CD4-positive, alpha-beta memory T cell (primary cell): ENCODE results near the gene AVEN. TPM values are rescaled to one million over a fixed set of nuclear protein-coding genes. Genes with fewer than 3 reads are reported as not detected.
"Not testable (repeated sequence)": the region's sequence is repeated elsewhere in the genome, so short reads cannot be mapped to it uniquely, and the experiment has no call there.

Source experiments
- CTCF ChIA-PET: fragments of 350-600 bp; sonication (Branson Sonifier 250); formaldehyde crosslinking; loops from one replicate; lab custom pipeline; 2021; ENCODE audit warnings: inconsistent platforms; ENCODE audit not compliant: partially characterized antibody; lab: Charles Lee
- POLR2A ChIA-PET: fragments of 350-600 bp; sonication (Branson Sonifier 250); formaldehyde crosslinking; loops from one replicate; lab custom pipeline; 2021; ENCODE audit not compliant: partially characterized antibody; lab: Charles Lee
- DNase-seq, 5 donors: peaks; one replicate each; pipeline versions ENCODE4 v3.0.0 to v3.0.0-alpha.2; 2020 to 2022; ENCODE audit warnings: mixed read lengths in 1 of 5
- H3K27ac ChIP-seq: one replicate; pipeline ENCODE4 v1.7.0; 2013; ENCODE audit warnings: low read depth, low read length
- H3K27me3 ChIP-seq: 2 replicates; pipeline ENCODE4 v1.7.0; 2013; ENCODE audit warnings: mild to moderate bottlenecking, low read length, moderate library complexity; ENCODE audit not compliant: insufficient read depth
- H3K36me3 ChIP-seq: 2 replicates; pipeline ENCODE4 v1.7.0; 2013; ENCODE audit warnings: mild to moderate bottlenecking, low read length, moderate library complexity; ENCODE audit not compliant: insufficient read depth
- H3K4me1 ChIP-seq: 2 replicates; pipeline ENCODE4 v1.7.0; 2013; ENCODE audit warnings: mild to moderate bottlenecking, low read length, moderate library complexity; ENCODE audit not compliant: insufficient read depth
- H3K4me3 ChIP-seq, 2 donors: one replicate each; pipeline ENCODE4 v1.7.0; 2013; ENCODE audit warnings: low read length in 2 of 2, mild to moderate bottlenecking in 1 of 2
- H3K9me3 ChIP-seq, 2 donors: one replicate each; pipeline ENCODE4 v1.7.0; 2013; ENCODE audit warnings: low read length in 2 of 2, control low read depth in 1 of 2; ENCODE audit not compliant: control insufficient read depth in 1 of 2
- H3K27ac Mint-ChIP-seq, 7 donors: one replicate each; pipeline ENCODE4 v1.8.0; 2020 to 2021; ENCODE audit warnings: mixed read lengths in 7 of 7, mild to moderate bottlenecking in 6 of 7, inconsistent platforms in 3 of 7, moderate library complexity in 3 of 7
- H3K27me3 Mint-ChIP-seq, 2 donors: one replicate each; pipeline ENCODE4 v1.8.0; 2020 to 2021; ENCODE audit warnings: mixed read lengths in 2 of 2
- H3K36me3 Mint-ChIP-seq, 2 donors: one replicate each; pipeline ENCODE4 v1.8.0; 2020 to 2021; ENCODE audit warnings: mixed read lengths in 2 of 2, inconsistent platforms in 1 of 2, mild to moderate bottlenecking in 1 of 2
- H3K4me1 Mint-ChIP-seq, 4 donors: one replicate each; pipeline ENCODE4 v1.8.0; 2020 to 2021; ENCODE audit warnings: mixed read lengths in 4 of 4, mild to moderate bottlenecking in 1 of 4
- H3K4me3 Mint-ChIP-seq, 8 donors: one replicate each; pipeline ENCODE4 v1.8.0; 2020 to 2021; ENCODE audit warnings: mixed read lengths in 8 of 8, mild to moderate bottlenecking in 7 of 8, moderate library complexity in 6 of 8, inconsistent platforms in 3 of 8
- H3K9me3 Mint-ChIP-seq, 8 donors: one replicate each; pipeline ENCODE4 v1.8.0; 2020 to 2021; ENCODE audit warnings: mixed read lengths in 8 of 8, mild to moderate bottlenecking in 5 of 8, inconsistent platforms in 3 of 8, moderate library complexity in 1 of 8
- intact Hi-C: fragments of 100-400 bp; cut with micrococcal nuclease; formaldehyde crosslinking; loops from one replicate; pipeline ENCODE4 v1.15.1; 2023
- polyA plus RNA-seq, 2 donors: library from polyadenylated mRNA; unstranded; fragments of 300-500 nt; fragmentation: Illumina TruSeq; gene quantifications; one replicate each; pipeline ENCODE4 v1.2.3, GENCODE V29; 2021
- total RNA-seq, 2 experiments: library from RNA; stranded (reverse); gene quantifications; one replicate each; pipeline ENCODE4 v1.2.3, GENCODE V29; 2021

AVEN gene
- total and polyA plus RNA-seq, 4 experiments from 2014 or later: 7.1 to 12.6 (median 9.9) TPM

GRCh38 chr15:34011481-34011880 lies 27.5 kb downstream of the AVEN start:
- intact Hi-C loops: no loop called here
- Mint-ChIP-seq H3K27me3 (no peaks in the 10 kb centered on the region), H3K4me1 (peaks cover 0 to 3% (median under 1%) of the 10 kb centered on the region in 4 donors), H3K4me3 (no peak overlapping the region), H3K27ac (no peak overlapping the region), H3K36me3 (no peaks in the 10 kb centered on the region), H3K9me3 (no peaks in the 10 kb centered on the region)
- POLR2A ChIA-PET: no interaction called here
- Histone ChIP-seq H3K4me1 (no peaks in the 10 kb centered on the region), H3K4me3 (no peak overlapping the region), H3K27ac (no peak overlapping the region), H3K36me3 (no peaks in the 10 kb centered on the region), H3K27me3 (no peaks in the 10 kb centered on the region), H3K9me3 (no peaks in the 10 kb centered on the region)
- DNase-seq: no peak
- CTCF ChIA-PET: no interaction called here

- H3K27ac Mint-ChIP-seq: peak overlapping the region in 1 of 7 donors; percentile 83
Measured at GRCh38 chr15:34010921-34011320, 28.1 kb downstream of the AVEN start.

GRCh38 chr15:34009656-34010055 lies 29.3 kb downstream of the AVEN start:
- no peaks in the 10 kb centered on the region for H3K9me3 Mint-ChIP-seq
- H3K4me1 ChIP-seq: no peaks in the 10 kb centered on the region
- H3K27ac ChIP-seq: no peak overlapping the region
- CTCF ChIA-PET: no interaction called here
- H3K4me3 Mint-ChIP-seq: no peak overlapping the region
- no peak for DNase-seq
- no peaks in the 10 kb centered on the region for H3K36me3 ChIP-seq
- POLR2A ChIA-PET: no interaction called here
- no peak overlapping the region for H3K27ac Mint-ChIP-seq
- H3K4me1 Mint-ChIP-seq: peaks cover 0 to 3% (median 0%) of the 10 kb centered on the region in 4 donors
- H3K4me3 ChIP-seq: no peak overlapping the region
- H3K27me3 Mint-ChIP-seq: no peaks in the 10 kb centered on the region
- no peaks in the 10 kb centered on the region for H3K36me3 Mint-ChIP-seq
- no peaks in the 10 kb centered on the region for H3K27me3 ChIP-seq
- intact Hi-C loops: no loop called here
- no peaks in the 10 kb centered on the region for H3K9me3 ChIP-seq

More at GRCh38 chr15:34010921-34011320, 28.1 kb downstream of the AVEN start:
- no peak for DNase-seq
- intact Hi-C loops: no loop called here
- ChIA-PET POLR2A (no interaction called here), CTCF (no interaction called here)
- no peaks in the 10 kb centered on the region for H3K27me3 ChIP-seq
- no peaks in the 10 kb centered on the region for H3K36me3 Mint-ChIP-seq
- H3K9me3 Mint-ChIP-seq: no peaks in the 10 kb centered on the region
- no peak overlapping the region for H3K4me3 Mint-ChIP-seq
- H3K4me1 ChIP-seq: no peaks in the 10 kb centered on the region
- no peaks in the 10 kb centered on the region for H3K9me3 ChIP-seq
- no peak overlapping the region for H3K27ac ChIP-seq
- no peaks in the 10 kb centered on the region for H3K27me3 Mint-ChIP-seq
- no peak overlapping the region for H3K4me3 ChIP-seq
- H3K4me1 Mint-ChIP-seq: peaks cover 0 to 3% (median under 1%) of the 10 kb centered on the region in 4 donors
- no peaks in the 10 kb centered on the region for H3K36me3 ChIP-seq

DNA sequence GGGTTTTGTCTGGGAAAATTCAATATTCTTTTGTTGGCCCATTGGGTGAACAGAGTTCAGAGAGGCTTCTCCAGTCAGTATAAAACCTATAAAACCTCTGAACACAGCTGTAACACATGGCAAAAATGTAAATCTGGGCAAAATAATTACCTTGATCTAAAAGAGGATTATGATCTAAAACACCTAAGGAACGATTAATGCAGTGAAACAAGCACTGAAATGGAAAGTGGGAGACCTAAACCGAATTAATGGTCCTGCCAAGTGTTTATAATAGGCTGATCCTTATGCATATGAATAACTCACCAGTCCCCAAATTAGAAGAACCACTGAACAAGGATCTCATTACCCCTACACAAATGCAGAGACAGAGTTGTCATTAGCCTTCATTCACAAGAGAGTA lies 32.6 kb downstream of the AVEN start:
- DNase-seq: no peak
- H3K36me3 Mint-ChIP-seq: peaks cover 1 to 2% of the 10 kb centered on the region in 2 donors
- intact Hi-C loops: no loop called here
- no peak overlapping the region for H3K27ac Mint-ChIP-seq
- H3K27ac ChIP-seq: no peak overlapping the region
- ChIA-PET CTCF (no interaction called here), POLR2A (no interaction called here)
- no peaks in the 10 kb centered on the region for H3K27me3 Mint-ChIP-seq
- no peaks in the 10 kb centered on the region for H3K36me3 ChIP-seq
- H3K4me1 ChIP-seq: no peaks in the 10 kb centered on the region
- H3K4me3 Mint-ChIP-seq: no peak overlapping the region
- no peak overlapping the region for H3K4me3 ChIP-seq
- no peaks in the 10 kb centered on the region for H3K9me3 Mint-ChIP-seq
- H3K9me3 ChIP-seq: no peaks in the 10 kb centered on the region
- H3K4me1 Mint-ChIP-seq: peaks cover 0 to 3% (median 0%) of the 10 kb centered on the region in 4 donors
- no peaks in the 10 kb centered on the region for H3K27me3 ChIP-seq

GRCh38 chr15:34001536-34001935 lies 37.5 kb downstream of the AVEN start:
- CTCF ChIA-PET: no interaction called here
- Histone ChIP-seq H3K27me3 (no peaks in the 10 kb centered on the region), H3K27ac (no peak overlapping the region), H3K9me3 (no peaks in the 10 kb centered on the region), H3K36me3 (no peaks in the 10 kb centered on the region), H3K4me1 (no peaks in the 10 kb centered on the region), H3K4me3 (no peak overlapping the region)
- H3K27ac Mint-ChIP-seq: no peak overlapping the region
- intact Hi-C loops: no loop called here
- no peaks in the 10 kb centered on the region for H3K27me3 Mint-ChIP-seq
- no peak for DNase-seq
- POLR2A ChIA-PET: no interaction called here
- H3K4me3 Mint-ChIP-seq: no peak overlapping the region
- no peaks in the 10 kb centered on the region for H3K4me1 Mint-ChIP-seq
- peaks cover 2 to 4% of the 10 kb centered on the region in 2 donors for H3K36me3 Mint-ChIP-seq
- no peaks in the 10 kb centered on the region for H3K9me3 Mint-ChIP-seq

GRCh38 chr15:33995666-33996065 lies 43.3 kb downstream of the AVEN start:
- H3K4me3 Mint-ChIP-seq, DNase-seq, POLR2A ChIA-PET, H3K36me3 ChIP-seq, H3K9me3 Mint-ChIP-seq, CTCF ChIA-PET, H3K9me3 ChIP-seq, H3K4me3 ChIP-seq, H3K27ac Mint-ChIP-seq, H3K4me1 ChIP-seq, intact Hi-C loops, H3K27me3 Mint-ChIP-seq, H3K27me3 ChIP-seq, H3K36me3 Mint-ChIP-seq, H3K27ac ChIP-seq, H3K4me1 Mint-ChIP-seq: not testable (repeated sequence)

DNA sequence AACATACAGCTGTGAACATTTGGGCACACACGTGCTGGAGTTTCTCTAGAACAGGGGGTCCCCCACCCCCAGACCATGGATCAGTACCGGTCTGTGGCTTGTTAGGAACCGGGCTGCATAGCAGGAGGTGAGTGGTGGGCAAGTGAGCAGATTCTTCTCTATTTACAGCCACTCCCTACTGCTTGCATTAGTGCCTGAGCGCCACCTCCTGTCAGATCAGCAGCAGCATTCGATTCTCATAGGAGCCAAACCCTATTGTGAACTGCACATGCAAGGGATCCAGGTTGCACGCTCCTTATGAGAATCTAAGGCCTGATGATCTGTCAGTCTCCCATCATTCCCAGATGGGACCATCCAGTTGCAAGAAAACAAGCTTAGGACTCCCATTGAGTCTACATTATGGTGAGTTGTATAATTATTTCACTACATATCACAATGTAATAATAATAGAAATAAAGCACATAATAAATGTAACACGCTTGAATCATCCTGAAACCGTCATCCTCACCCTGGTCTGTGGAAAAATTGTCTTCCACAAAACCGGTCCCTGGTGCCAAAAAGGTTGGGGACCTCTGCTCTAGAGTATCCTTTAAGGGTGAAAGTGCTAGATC lies 44.9 kb downstream of the AVEN start:
- Histone ChIP-seq H3K4me1 (no peaks in the 10 kb centered on the region), H3K27ac (no peak overlapping the region), H3K27me3 (no peaks in the 10 kb centered on the region), H3K9me3 (no peaks in the 10 kb centered on the region), H3K4me3 (no peak overlapping the region), H3K36me3 (no peaks in the 10 kb centered on the region)
- intact Hi-C loops: no loop called here
- Mint-ChIP-seq H3K27ac (no peak overlapping the region), H3K4me3 (no peak overlapping the region), H3K9me3 (no peaks in the 10 kb centered on the region), H3K27me3 (no peaks in the 10 kb centered on the region), H3K36me3 (peaks cover 0 to 4% of the 10 kb centered on the region in 2 donors), H3K4me1 (peaks cover 0 to 2% (median under 1%) of the 10 kb centered on the region in 4 donors)
- ChIA-PET POLR2A (no interaction called here), CTCF (interaction anchor here (1.9 kb wide), 1 partner anchor 15 kb away, joined by 3 read pairs; no protein-coding TSS in a partner anchor)
- DNase-seq: no peak
